Adrenal gland (tissue), 5 donors: ENCODE measurements around the gene TRAPPC6A.

Source experiments
- POLR2A ChIP-seq, 2 donors: fragments of 450-650 bp; IDR thresholded peaks; one replicate each; pipeline ENCODE4 v1.6.1; 2017; ENCODE audit warnings: antibody characterized with exemption in 2 of 2, mild to moderate bottlenecking in 2 of 2, moderate library complexity in 1 of 2
- TF ChIP-seq, protein P1 (sequence below), 6 experiments: fragments of 450-650 bp in 4 of 6; fragments of 200-600 bp in 2 of 6; sonication (generic) in 1 of 6; IDR thresholded peaks; 1 replicate in 5 of 6; 2 replicates in 1 of 6; pipeline versions ENCODE4 v1.5.1 to v1.8.0; 2016 to 2021; ENCODE audit warnings: antibody characterized with exemption in 6 of 6, mild to moderate bottlenecking in 2 of 6, moderate library complexity in 1 of 6
- donor health status: DM: no; HTN: no; CAD: no.

DNA sequence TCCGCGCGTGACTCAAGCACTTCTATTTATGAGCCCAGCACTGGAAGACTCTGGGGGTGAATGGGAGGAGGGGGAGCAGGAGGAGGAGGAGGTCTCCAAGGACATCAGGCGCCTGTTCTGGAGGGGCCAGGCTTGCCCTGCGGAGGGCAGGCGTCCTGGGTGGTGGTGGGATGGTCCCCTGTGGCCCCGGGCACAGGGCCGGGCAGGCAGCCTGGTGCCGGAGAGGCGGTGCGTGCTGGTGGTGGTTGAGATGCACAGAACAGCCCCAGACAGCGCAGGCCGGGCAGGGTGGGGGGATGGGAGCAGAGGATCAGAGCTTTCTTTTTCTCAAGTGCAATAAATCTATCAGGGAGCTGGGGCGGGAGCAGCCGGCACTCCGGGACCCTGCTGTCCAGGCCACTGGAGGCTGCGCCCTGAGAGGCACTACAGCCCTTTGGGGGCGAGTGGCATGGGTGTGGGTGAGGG is 31.3 kb downstream of the TRAPPC6A start:
- TF ChIP-seq, protein P1, sequence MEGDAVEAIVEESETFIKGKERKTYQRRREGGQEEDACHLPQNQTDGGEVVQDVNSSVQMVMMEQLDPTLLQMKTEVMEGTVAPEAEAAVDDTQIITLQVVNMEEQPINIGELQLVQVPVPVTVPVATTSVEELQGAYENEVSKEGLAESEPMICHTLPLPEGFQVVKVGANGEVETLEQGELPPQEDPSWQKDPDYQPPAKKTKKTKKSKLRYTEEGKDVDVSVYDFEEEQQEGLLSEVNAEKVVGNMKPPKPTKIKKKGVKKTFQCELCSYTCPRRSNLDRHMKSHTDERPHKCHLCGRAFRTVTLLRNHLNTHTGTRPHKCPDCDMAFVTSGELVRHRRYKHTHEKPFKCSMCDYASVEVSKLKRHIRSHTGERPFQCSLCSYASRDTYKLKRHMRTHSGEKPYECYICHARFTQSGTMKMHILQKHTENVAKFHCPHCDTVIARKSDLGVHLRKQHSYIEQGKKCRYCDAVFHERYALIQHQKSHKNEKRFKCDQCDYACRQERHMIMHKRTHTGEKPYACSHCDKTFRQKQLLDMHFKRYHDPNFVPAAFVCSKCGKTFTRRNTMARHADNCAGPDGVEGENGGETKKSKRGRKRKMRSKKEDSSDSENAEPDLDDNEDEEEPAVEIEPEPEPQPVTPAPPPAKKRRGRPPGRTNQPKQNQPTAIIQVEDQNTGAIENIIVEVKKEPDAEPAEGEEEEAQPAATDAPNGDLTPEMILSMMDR (IDR thresholded peaks at IDR 0.05) = no peak
- no peak for TF ChIP-seq POLR2A (IDR thresholded peaks at IDR 0.05)
